Inflammatory macrophage treated with lipopolysaccharide for 1 hour (primary cell): ENCODE results near the gene ENOX1.
"Not testable (repeated sequence)": the region's sequence is repeated elsewhere in the genome, so short reads cannot be mapped to it uniquely, and the experiment has no call there.

Source experiments
- DNase-seq, 2 donors: peaks; one replicate each; pipeline ENCODE4 v3.0.0-alpha.2; 2020 to 2022

Gene ENOX1

DNA sequence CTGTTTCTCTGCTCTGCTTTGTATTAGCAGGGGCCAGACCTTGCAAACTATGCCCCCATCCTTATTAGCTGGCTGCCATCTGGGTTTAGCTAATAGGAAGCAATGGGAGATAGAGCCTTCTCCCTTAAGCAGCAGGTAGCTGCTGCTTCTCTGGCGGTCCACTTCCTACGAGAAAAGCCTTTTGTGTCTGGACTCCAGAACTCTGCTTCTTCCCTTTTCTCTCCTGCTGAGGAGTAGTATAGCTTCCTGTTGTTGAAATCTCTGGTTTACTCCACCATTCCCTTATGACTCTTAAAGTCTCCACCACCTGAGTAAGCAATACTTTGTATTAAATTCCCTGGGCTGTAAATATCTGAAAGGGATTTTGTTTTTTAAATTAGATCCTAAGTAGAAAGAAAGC lies 616.3 kb downstream of the ENOX1 start:
- DNase-seq: peak; percentile 8 to 18

DNA sequence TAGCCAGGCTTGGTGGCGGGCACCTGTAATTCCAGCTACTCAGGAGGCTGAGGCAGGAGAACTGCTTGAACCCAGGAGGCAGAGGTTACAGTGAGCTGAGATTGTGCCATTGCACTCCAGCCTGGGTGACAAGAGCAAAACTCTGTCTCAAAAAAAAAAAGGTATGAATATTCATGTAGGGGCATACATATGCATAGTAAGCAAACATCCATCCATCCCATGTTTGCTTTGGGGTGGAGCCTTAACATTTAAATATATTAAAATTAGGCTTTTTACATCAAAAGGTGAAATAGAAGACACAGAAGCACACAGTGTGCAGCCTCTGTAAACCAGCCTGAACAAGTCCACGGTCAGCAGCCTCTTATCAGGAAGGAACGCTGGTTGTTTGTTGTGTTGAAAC lies 618.3 kb downstream of the ENOX1 start:
- DNase-seq: not testable (repeated sequence)

DNA sequence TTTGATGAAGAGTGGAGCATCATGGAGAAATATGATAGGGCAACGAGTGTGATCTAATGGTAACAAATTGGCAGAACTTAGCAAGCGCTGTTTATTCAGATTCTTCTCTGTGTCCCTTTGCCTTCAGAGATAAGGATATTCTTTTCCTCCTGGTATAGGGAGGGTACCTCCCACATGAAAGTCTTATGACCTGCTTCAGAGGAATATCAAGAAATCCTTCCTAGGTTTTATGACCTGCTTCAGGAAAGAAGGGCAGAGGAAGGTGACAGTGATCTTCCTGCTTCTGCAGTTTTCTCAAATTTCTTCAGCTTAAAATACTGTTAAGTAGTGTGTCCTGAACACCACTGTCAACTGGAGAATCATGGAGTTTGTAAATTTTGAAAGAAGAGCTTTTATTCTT lies 619.0 kb downstream of the ENOX1 start:
- no peak for DNase-seq

DNA sequence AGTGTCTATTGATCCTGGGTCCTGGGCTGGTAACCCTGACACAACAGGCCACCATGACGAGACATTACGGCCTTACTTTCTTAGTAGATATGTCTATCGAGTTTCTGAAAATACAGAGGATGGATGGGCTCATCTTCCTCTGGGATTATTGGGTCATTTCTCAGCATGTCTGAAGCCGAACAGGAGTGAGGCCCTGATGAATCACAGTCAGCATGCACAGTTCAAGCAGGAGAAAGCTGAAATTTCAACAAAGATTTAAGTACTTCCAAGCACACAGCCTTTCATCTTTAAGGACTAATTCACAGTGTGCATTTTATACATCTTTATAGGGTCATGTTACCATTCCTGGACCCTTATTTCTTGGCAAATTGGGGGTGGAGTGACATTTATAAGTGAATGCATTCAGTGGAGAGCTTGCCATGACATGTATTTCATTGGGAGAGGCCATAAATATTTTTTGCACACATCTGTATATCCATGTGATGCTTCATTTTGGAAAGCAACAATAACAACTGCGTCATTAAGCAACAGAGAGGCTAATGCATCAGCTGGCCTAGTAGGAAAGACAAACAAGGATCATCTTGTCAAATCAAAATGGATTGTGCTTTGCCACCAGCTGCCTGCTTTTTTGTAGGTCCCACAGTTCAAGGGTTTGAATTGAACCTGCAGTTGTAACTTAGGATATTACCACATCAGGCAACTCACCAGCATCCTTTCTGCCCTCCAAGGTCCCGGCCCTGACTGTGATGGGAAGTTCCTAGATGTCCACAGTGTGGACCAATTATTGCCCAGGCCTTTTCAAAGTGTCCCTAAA lies 619.9 kb downstream of the ENOX1 start:
- DNase-seq: no peak
